Adrenal gland (tissue), 12 donors: ENCODE measurements around the gene STK32A. TPM values are rescaled to one million over a fixed set of nuclear protein-coding genes. Genes with fewer than 3 reads are reported as not detected.
A peak's percentile ranks its signal among the peaks of the same experiment; 100 is the strongest.

ENCODE experiments used
- DNase-seq, 7 donors: peaks; one replicate each; pipeline ENCODE4 v3.0.0-alpha.2; 2019 to 2020
- H3K27ac ChIP-seq, 5 donors: fragments of 200-600 bp; sonication (generic) in 4 of 5; 1 replicate in 3 of 5; 2 replicates in 2 of 5; pipeline versions ENCODE4 v1.5.1 to v1.8.0; 2016 to 2020; ENCODE audit warnings: mild to moderate bottlenecking in 1 of 5
- H3K27me3 ChIP-seq: fragments of 200-600 bp; 2 replicates; pipeline ENCODE4 v1.8.0; 2021
- H3K36me3 ChIP-seq, 2 donors: fragments of 200-600 bp; replicated peaks in 1 of 2; 1 replicate in 1 of 2; 2 replicates in 1 of 2; pipeline versions ENCODE4 v1.5.1 to v1.8.0; 2018 to 2022
- H3K4me1 ChIP-seq, 2 donors: fragments of 200-600 bp; replicated peaks in 1 of 2; 1 replicate in 1 of 2; 2 replicates in 1 of 2; pipeline versions ENCODE4 v1.5.1 to v1.8.0; 2018 to 2021
- H3K4me3 ChIP-seq, 4 donors: fragments of 200-600 bp; sonication (generic) in 3 of 4; one replicate each; pipeline ENCODE4 v1.5.1; 2016 to 2018
- H3K9me3 ChIP-seq, 3 donors: fragments of 200-600 bp; sonication (generic) in 1 of 3; replicated peaks in 1 of 3; 1 replicate in 2 of 3; 2 replicates in 1 of 3; pipeline versions ENCODE4 v1.5.1 to v1.8.0; 2016 to 2021
- CTCF ChIP-seq, 6 experiments: fragments of 450-650 bp in 4 of 6; fragments of 200-600 bp in 2 of 6; sonication (generic) in 1 of 6; IDR thresholded peaks; 1 replicate in 5 of 6; 2 replicates in 1 of 6; pipeline versions ENCODE4 v1.5.1 to v1.8.0; 2016 to 2021; ENCODE audit warnings: antibody characterized with exemption in 6 of 6, mild to moderate bottlenecking in 2 of 6, moderate library complexity in 1 of 6
- POLR2A ChIP-seq, 2 donors: fragments of 450-650 bp; IDR thresholded peaks; one replicate each; pipeline ENCODE4 v1.6.1; 2017; ENCODE audit warnings: antibody characterized with exemption in 2 of 2, mild to moderate bottlenecking in 2 of 2, moderate library complexity in 1 of 2
- WGBS, 4 donors: extraction: QIAGEN DNeasy Blood & Tissue Kit in 2 of 4; methylation state at CpG; one replicate each; pipeline versions ENCODE4 v1.1.5 to v1.1.7; 2013 to 2017; 5-methylcytosine and 5-hydroxymethylcytosine counted together
- intact Hi-C, 2 donors: fragments of 100-400 bp; cut with DNase I; formaldehyde crosslinking; loops; one replicate each; pipeline versions ENCODE4 v1.14.1 to v1.15.0; 2022 to 2023
- polyA plus RNA-seq, 3 donors: library from polyadenylated mRNA; stranded (reverse); fragments of 200-250 nt in 2 of 3; fragments of 350-450 nt in 1 of 3; fragmentation: Illumina TruSeq in 1 of 3; extraction: RNeasy Lipid Tissue Mini Kit (QIAGEN cat#74804) in 1 of 3; gene quantifications; one replicate each; pipeline ENCODE4 v1.2.3, GENCODE V29; 2013 to 2014
- total RNA-seq, 9 donors: library from RNA; depleted of rRNA in 4 of 9; stranded (reverse); fragments of >200 nt in 4 of 9; fragments of 120-200 nt in 1 of 9; fragmentation: NEBNext Ultra II Directional in 1 of 9; extraction: Animal tissue kit (Norgen Biotek cat#: 25700) in 1 of 9; gene quantifications; one replicate each; pipeline versions ENCODE4 v1.1.0 to v1.2.4, GENCODE V29; 2013 to 2023
- donor health status: healthy with polysubstance abuse.
- donor health status: Bipolar disorder and iron deficiency.
- donor health status: DM: yes; HTN: yes; CAD: no.
- donor health status: DM: no; HTN: no; CAD: no.
- donor health status: DM: no; HTN: no; CAD: no.
- donor health status: DM: yes; HTN: yes; CAD: no.

The STK32A gene
- total and polyA plus RNA-seq, 12 donors, result 1.8 to 46.0 (median 18.0) TPM

- H3K9me3 ChIP-seq, result no peaks in the 10 kb centered on the region
- TF ChIP-seq POLR2A (IDR thresholded peaks at IDR 0.05) (no peak), CTCF (IDR thresholded peaks at IDR 0.05) (peak; percentile 38 to 86 (median 76))
- intact Hi-C loops, result loop anchor here (5.0 kb wide), 2 partner anchors 138 to 143 kb away; no protein-coding TSS in a partner anchor
- DNase-seq, result no peak
- H3K27ac ChIP-seq, result no peak overlapping the region
- H3K4me1 ChIP-seq, result no peaks in the 10 kb centered on the region
- H3K36me3 ChIP-seq, result no peaks in the 10 kb centered on the region
- H3K27me3 ChIP-seq, result no peaks in the 10 kb centered on the region
- H3K4me3 ChIP-seq, result no peak overlapping the region
- 6 to 37% (median 22%) methylated on average over 2 of the region's 2 CpGs for WGBS, 4 donors
Measured at GRCh38 chr5:147369742-147370374, 135.0 kb downstream of the STK32A start.

- Histone ChIP-seq H3K27me3 (no peaks in the 10 kb centered on the region), H3K4me1 (no peaks in the 10 kb centered on the region), H3K9me3 (no peaks in the 10 kb centered on the region), H3K4me3 (no peak overlapping the region), H3K27ac (no peak overlapping the region), H3K36me3 (no peaks in the 10 kb centered on the region)
- intact Hi-C loops, result loop anchor here in 1 of 2 donors (5.0 kb wide), 1 partner anchor 139 kb away; no protein-coding TSS in a partner anchor
- DNase-seq, result no peak
- TF ChIP-seq CTCF (IDR thresholded peaks at IDR 0.05) (no peak), POLR2A (IDR thresholded peaks at IDR 0.05) (no peak)
Measured at GRCh38 chr5:147371290-147371689, 136.5 kb downstream of the STK32A start.

- WGBS, 4 donors, result 95 to 100% (median 97%) methylated on average over 1 of the region's 1 CpG
- TF ChIP-seq POLR2A (IDR thresholded peaks at IDR 0.05) (no peak), CTCF (IDR thresholded peaks at IDR 0.05) (no peak)
- no peak overlapping the region for H3K27ac ChIP-seq
- no peaks in the 10 kb centered on the region for H3K4me1 ChIP-seq
- H3K27me3 ChIP-seq, result no peaks in the 10 kb centered on the region
- no peaks in the 10 kb centered on the region for H3K36me3 ChIP-seq
- no peak overlapping the region for H3K4me3 ChIP-seq
- intact Hi-C loops, result loop anchor here in 1 of 2 donors (5.0 kb wide), 1 partner anchor 140 kb away; no protein-coding TSS in a partner anchor
- DNase-seq, result no peak
- no peaks in the 10 kb centered on the region for H3K9me3 ChIP-seq
Measured at GRCh38 chr5:147372191-147372590, 137.4 kb downstream of the STK32A start.

GRCh38 chr5:147373328-147373727 lies 138.5 kb downstream of the STK32A start:
- no peak for DNase-seq
- no peaks in the 10 kb centered on the region for H3K36me3 ChIP-seq
- intact Hi-C loops, result loop anchor here in 1 of 2 donors (5.0 kb wide), 1 partner anchor 141 kb away; no protein-coding TSS in a partner anchor

GRCh38 chr5:147375151-147375550 lies 140.3 kb downstream of the STK32A start:
- WGBS, 4 donors, result 74 to 83% (median 81%) methylated on average over 5 of the region's 5 CpGs
- Histone ChIP-seq H3K4me3 (no peak overlapping the region), H3K4me1 (no peaks in the 10 kb centered on the region), H3K36me3 (no peaks in the 10 kb centered on the region), H3K27ac (no peak overlapping the region), H3K9me3 (no peaks in the 10 kb centered on the region), H3K27me3 (no peaks in the 10 kb centered on the region)
- intact Hi-C loops, result no loop called here
- no peak for DNase-seq
- TF ChIP-seq POLR2A (IDR thresholded peaks at IDR 0.05), result no peak
- no peak for TF ChIP-seq CTCF (IDR thresholded peaks at IDR 0.05)

More at GRCh38 chr5:147373328-147373727, 138.5 kb downstream of the STK32A start:
- Histone ChIP-seq H3K4me3 (no peak overlapping the region), H3K4me1 (no peaks in the 10 kb centered on the region), H3K27ac (no peak overlapping the region), H3K9me3 (no peaks in the 10 kb centered on the region), H3K27me3 (no peaks in the 10 kb centered on the region)
- TF ChIP-seq POLR2A (IDR thresholded peaks at IDR 0.05), result no peak
- WGBS, 4 donors, result 88 to 96% (median 91%) methylated on average over 3 of the region's 3 CpGs
